GM10847 (cell line): ENCODE results near the gene MAPK8.

Source experiments
- POLR2A ChIP-seq: IDR thresholded peaks from 2 replicates; pipeline ENCODE4 v1.6.1; 2011; ENCODE audit not compliant: insufficient read length; ENCODE audit errors: extremely low read depth

The MAPK8 gene

GRCh38 chr10:48383393-48383792 is 76.9 kb downstream of the MAPK8 start:
- no peak for TF ChIP-seq POLR2A

GRCh38 chr10:48384699-48384982 is 78.2 kb downstream of the MAPK8 start:
- no peak for TF ChIP-seq POLR2A

- no peak for TF ChIP-seq POLR2A
These were observed 82.8 kb downstream of the MAPK8 start for GRCh38 chr10:48389272-48389671.

- TF ChIP-seq POLR2A = no peak
These were observed 83.5 kb downstream of the MAPK8 start for GRCh38 chr10:48389846-48390557.

GRCh38 chr10:48390558-48390871 is 84.0 kb downstream of the MAPK8 start:
- TF ChIP-seq POLR2A = no peak

GRCh38 chr10:48390933-48391845 is 84.7 kb downstream of the MAPK8 start:
- no peak for TF ChIP-seq POLR2A

- no peak for TF ChIP-seq POLR2A
These were observed 85.5 kb downstream of the MAPK8 start for GRCh38 chr10:48391994-48392393.

- no peak for TF ChIP-seq POLR2A
These were observed 91.8 kb downstream of the MAPK8 start for GRCh38 chr10:48398261-48398660.

- TF ChIP-seq POLR2A = no peak
These were observed 92.6 kb downstream of the MAPK8 start for GRCh38 chr10:48399056-48399541.

GRCh38 chr10:48399551-48399950 is 93.1 kb downstream of the MAPK8 start:
- no peak for TF ChIP-seq POLR2A

GRCh38 chr10:48400129-48400849 is 93.8 kb downstream of the MAPK8 start:
- no peak for TF ChIP-seq POLR2A

- no peak for TF ChIP-seq POLR2A
These were observed 94.4 kb downstream of the MAPK8 start for GRCh38 chr10:48400850-48401220.

GRCh38 chr10:48404646-48405045 is 98.2 kb downstream of the MAPK8 start:
- no peak for TF ChIP-seq POLR2A

GRCh38 chr10:48406204-48406603 is 99.7 kb downstream of the MAPK8 start:
- no peak for TF ChIP-seq POLR2A

GRCh38 chr10:48406658-48407057 is 100.2 kb downstream of the MAPK8 start:
- TF ChIP-seq POLR2A = no peak

GRCh38 chr10:48410503-48410902 is 104.0 kb downstream of the MAPK8 start:
- no peak for TF ChIP-seq POLR2A
